Smooth muscle cell of the brain vasculature (primary cell): ENCODE data around the gene JSRP1.

Experiments used
- DNase-seq: peaks from one replicate; pipeline ENCODE4 v3.0.0-alpha.2; 2012; ENCODE audit warnings: low read depth, low spot score

JSRP1 gene

GRCh38 chr19:2246801-2247361, 9.3 kb downstream of the JSRP1 start:
- DNase-seq: no peak

DNA sequence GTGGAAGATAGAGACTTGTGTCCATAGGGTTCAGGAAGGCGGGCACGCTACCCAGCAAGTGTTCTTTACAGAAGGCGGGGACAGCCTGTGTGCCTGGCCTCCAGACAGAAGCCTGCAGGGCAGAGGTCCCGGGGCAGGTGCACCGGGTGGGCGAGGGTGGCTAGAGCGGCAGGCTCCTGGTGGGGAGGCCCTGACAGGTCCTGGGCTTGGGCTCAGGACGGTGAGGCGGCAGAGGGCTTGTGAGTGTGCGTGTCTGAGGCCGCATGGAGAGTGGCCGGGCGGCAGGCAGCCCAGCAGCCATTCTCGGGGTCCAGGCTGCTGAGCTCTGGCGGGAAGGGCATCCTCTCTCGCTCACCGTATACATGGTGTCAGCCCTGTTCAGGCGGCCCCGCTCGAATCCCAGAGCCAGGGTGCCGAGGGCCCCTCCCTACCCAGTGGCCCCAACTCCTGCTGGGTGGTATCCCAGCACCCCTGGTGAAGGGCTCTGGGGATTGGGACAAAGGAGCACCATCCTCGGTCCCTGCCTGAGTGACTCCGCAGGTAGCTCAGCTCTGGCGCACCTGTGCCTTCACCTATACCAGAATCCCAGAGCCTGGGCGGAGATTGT, 10.1 kb downstream of the JSRP1 start:
- no peak for DNase-seq

DNA sequence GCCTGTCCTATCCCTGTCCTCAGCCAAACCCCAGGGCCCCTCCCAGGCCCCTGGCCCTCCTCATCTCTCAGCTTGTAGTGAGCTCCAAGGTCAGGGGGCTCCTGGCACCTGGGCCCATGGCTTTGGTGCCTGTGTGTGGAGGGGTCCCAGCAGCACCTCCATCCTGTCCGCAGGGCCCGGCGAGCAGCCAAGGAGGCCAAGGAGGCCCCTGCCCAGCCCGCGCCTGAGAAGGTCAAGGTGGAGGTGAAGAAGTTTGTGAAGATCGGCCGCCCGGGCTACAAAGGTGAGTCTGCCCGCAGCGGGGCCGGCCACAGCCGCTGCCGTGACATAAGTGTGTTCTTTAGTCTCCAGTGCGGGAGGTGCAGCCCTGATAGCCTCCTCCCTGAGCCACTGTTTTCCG, 10.9 kb downstream of the JSRP1 start:
- no peak for DNase-seq

DNA sequence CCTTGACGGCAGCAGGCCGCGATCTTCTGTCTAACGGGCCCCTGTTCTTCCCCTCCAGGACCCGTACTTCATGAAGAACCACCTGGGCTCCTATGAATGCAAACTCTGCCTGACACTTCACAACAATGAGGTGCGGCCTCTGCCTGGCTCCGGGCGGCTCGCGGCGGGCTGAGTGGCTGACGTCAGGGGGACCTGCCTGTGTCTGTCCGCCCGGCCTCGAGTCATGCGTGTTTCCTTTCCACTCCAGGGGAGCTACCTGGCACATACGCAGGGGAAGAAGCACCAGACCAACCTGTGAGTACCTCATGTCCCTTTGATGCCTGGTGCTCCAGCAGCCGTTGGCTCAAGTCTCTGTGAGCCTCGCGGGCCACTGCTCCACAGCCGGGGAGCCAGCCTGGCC, 11.7 kb downstream of the JSRP1 start:
- DNase-seq: no peak

GRCh38 chr19:2244125-2244411, 12.1 kb downstream of the JSRP1 start:
- no peak for DNase-seq

- no peak for DNase-seq
Observed at GRCh38 chr19:2243274-2244124, 12.7 kb downstream of the JSRP1 start.

GRCh38 chr19:2242816-2243215, 13.4 kb downstream of the JSRP1 start:
- DNase-seq: no peak

- DNase-seq: no peak
Observed at GRCh38 chr19:2242092-2242537, 14.1 kb downstream of the JSRP1 start.

GRCh38 chr19:2240881-2241760, 15.1 kb downstream of the JSRP1 start:
- DNase-seq: no peak

- no peak for DNase-seq
Observed at GRCh38 chr19:2239771-2240770, 16.1 kb downstream of the JSRP1 start.

GRCh38 chr19:2239173-2239572, 17.0 kb downstream of the JSRP1 start:
- no peak for DNase-seq

- DNase-seq: no peak
Observed at GRCh38 chr19:2237869-2238153, 18.4 kb downstream of the JSRP1 start.

- DNase-seq: no peak
Observed at GRCh38 chr19:2237051-2237868, 19.0 kb downstream of the JSRP1 start.

DNA sequence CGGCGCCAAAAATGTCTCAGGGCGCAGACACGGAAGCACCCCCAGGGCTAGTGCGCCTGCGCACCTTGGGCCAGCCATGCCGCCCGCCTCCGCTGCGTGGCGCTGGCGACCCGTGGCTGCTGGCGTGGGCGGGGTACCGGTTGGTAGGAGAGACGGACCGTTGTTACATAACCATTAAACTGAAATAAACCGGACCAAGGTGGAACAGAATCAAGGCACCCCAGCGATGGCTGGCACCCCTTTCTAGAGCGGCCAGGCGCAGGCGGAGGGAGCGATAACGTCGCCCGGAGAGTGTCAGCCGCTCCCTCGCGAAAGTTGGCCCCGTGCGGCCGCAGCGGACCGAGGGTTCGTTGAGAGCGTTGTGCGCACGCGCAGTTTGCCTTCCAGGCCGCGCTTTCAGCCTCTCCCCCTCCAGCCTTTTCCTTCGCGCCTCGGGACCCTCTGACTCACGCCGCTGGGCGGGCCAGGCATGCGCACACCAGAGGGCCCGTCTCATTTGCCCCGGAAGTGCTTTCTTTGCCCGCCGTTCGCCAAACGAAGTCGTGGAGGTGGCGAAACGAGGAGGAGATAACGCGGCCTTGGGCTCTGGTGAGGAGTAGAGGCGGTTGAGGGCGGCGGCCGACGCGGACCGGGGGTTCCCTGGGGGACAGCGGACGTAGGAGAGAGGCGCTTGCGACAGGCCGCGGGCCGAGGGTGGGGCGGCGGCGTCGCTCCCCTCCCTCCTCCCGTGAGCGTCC, 19.7 kb downstream of the JSRP1 start, which contains the start of the genes PLEKHJ1 and SF3A2:
Gene PLEKHJ1, minus strand, starts transcription at position 16 of the 737 bp plus-strand sequence. CDS start 81 bp downstream, outside the sequence.
Gene SF3A2, plus strand, starts transcription at position 511 of the 737 bp plus-strand sequence. CDS start 6,595 bp downstream, outside the sequence.
- DNase-seq: peak; percentile 92

- no peak for DNase-seq
Observed at GRCh38 chr19:2236064-2236313, 20.2 kb downstream of the JSRP1 start.

GRCh38 chr19:2235381-2236063, 20.7 kb downstream of the JSRP1 start:
- DNase-seq: no peak

GRCh38 chr19:2234996-2235380, 21.2 kb downstream of the JSRP1 start:
- no peak for DNase-seq

DNA sequence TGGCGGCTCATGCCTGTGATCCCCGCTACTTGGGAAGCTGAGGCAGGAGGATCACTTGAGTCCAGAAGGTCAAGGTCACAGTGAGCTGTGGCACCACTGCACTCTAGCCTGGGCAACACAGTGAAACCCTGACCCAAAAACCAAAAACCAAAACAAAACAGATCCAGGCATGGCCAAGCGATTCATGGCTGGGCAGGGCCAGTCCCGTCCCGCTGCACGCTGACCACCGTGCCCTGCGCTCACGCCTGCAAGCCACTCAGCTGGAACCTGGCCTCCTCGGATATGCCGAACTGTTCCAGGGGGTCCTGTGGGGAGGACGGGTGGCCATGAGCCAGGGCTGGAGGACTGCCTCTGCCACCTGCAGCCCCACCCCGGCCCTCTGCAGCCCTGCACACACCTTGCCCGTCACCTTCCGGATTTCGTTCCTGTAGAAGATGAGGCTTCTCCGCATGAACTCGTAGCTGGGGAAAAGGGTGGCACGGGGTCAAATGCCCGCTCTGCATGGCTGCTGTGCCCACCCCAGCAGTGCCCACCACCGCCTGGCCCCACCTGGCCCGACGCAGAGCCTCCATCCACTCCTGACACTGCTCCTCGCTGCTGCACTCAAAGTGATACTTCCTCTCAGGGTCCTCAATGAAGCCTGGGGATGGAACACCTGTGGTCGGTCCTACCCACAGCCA, 22.5 kb downstream of the JSRP1 start:
- DNase-seq: no peak
